CD4-positive, CD25-positive, alpha-beta regulatory T cell (primary cell): ENCODE data around the gene ARPP21. TPM values are rescaled to one million over a fixed set of nuclear protein-coding genes. Genes with fewer than 3 reads are reported as not detected.

Experiments used
- ATAC-seq, 2 donors: fragments of 150-1000 bp; cut with Tn5 transposase; one replicate each; pipeline ENCODE4 v1.10.0; 2021; ENCODE audit warnings: low read depth in 2 of 2, moderate number of reproducible peaks in 2 of 2, moderate library complexity in 1 of 2
- DNase-seq, 3 donors: peaks; one replicate each; pipeline versions ENCODE4 v3.0.0 to v3.0.0-alpha.2; 2012 to 2022; ENCODE audit warnings: mixed read lengths in 1 of 3
- H3K27ac ChIP-seq: one replicate; pipeline ENCODE4 v1.7.0; 2013; ENCODE audit warnings: mild to moderate bottlenecking, low read length; ENCODE audit not compliant: insufficient read depth, poor library complexity, severe bottlenecking
- H3K27me3 ChIP-seq: one replicate; pipeline ENCODE4 v1.7.0; 2013; ENCODE audit warnings: low read length; ENCODE audit not compliant: control insufficient read depth, insufficient read depth
- H3K36me3 ChIP-seq: one replicate; pipeline ENCODE4 v1.7.0; 2013; ENCODE audit warnings: mild to moderate bottlenecking, low read length, moderate library complexity; ENCODE audit not compliant: control insufficient read depth, insufficient read depth
- H3K4me1 ChIP-seq: 2 replicates; pipeline ENCODE4 v1.7.0; 2013; ENCODE audit warnings: mild to moderate bottlenecking, low read length; ENCODE audit not compliant: insufficient read depth, control insufficient read depth, poor library complexity, severe bottlenecking
- H3K4me3 ChIP-seq: one replicate; pipeline ENCODE4 v1.7.0; 2013; ENCODE audit warnings: low read depth, mild to moderate bottlenecking, low read length, moderate library complexity
- H3K9me3 ChIP-seq, 2 experiments: 1 replicate in 1 of 2; 2 replicates in 1 of 2; pipeline ENCODE4 v1.7.0; 2013; ENCODE audit warnings: low read length in 2 of 2, mild to moderate bottlenecking in 1 of 2, moderate library complexity in 1 of 2; ENCODE audit not compliant: control insufficient read depth in 2 of 2
- H3K27ac Mint-ChIP-seq, 3 donors: one replicate each; pipeline ENCODE4 v1.8.0; 2020 to 2022; ENCODE audit warnings: mild to moderate bottlenecking in 3 of 3, mixed read lengths in 3 of 3, moderate library complexity in 2 of 3
- H3K27me3 Mint-ChIP-seq: one replicate; pipeline ENCODE4 v1.8.0; 2022; ENCODE audit warnings: mild to moderate bottlenecking, mixed read lengths
- H3K36me3 Mint-ChIP-seq: one replicate; pipeline ENCODE4 v1.8.0; 2020; ENCODE audit warnings: mixed read lengths
- H3K4me1 Mint-ChIP-seq, 4 donors: one replicate each; pipeline ENCODE4 v1.8.0; 2020 to 2022; ENCODE audit warnings: mixed read lengths in 4 of 4, mild to moderate bottlenecking in 1 of 4
- H3K4me3 Mint-ChIP-seq, 4 donors: one replicate each; pipeline ENCODE4 v1.8.0; 2020 to 2022; ENCODE audit warnings: mild to moderate bottlenecking in 4 of 4, mixed read lengths in 4 of 4, moderate library complexity in 3 of 4
- H3K9me3 Mint-ChIP-seq, 7 donors: one replicate each; pipeline ENCODE4 v1.8.0; 2020 to 2022; ENCODE audit warnings: mixed read lengths in 7 of 7, mild to moderate bottlenecking in 3 of 7, moderate library complexity in 2 of 7
- polyA plus RNA-seq, 4 donors: library from polyadenylated mRNA; unstranded; fragments of 300-500 nt; fragmentation: Illumina TruSeq; gene quantifications; one replicate each; pipeline ENCODE4 v1.2.3, GENCODE V29; 2021
- total RNA-seq: library from RNA; stranded (reverse); gene quantifications from one replicate; pipeline ENCODE4 v1.2.3, GENCODE V29; 2022

The ARPP21 gene
- total and polyA plus RNA-seq, 5 donors from 2014 or later = not detected

GRCh38 chr3:35653347-35653746 is 14.0 kb downstream of the ARPP21 start:
- H3K9me3 Mint-ChIP-seq = peaks cover 0 to 9% (median 0%) of the 10 kb centered on the region in 7 donors
- Histone ChIP-seq H3K27ac (no peak overlapping the region), H3K4me1 (no peaks in the 10 kb centered on the region), H3K4me3 (no peak overlapping the region), H3K27me3 (no peaks in the 10 kb centered on the region), H3K9me3 (no peaks in the 10 kb centered on the region), H3K36me3 (no peaks in the 10 kb centered on the region)
- ATAC-seq (no peak), DNase-seq (no peak)
- no peak overlapping the region for H3K27ac Mint-ChIP-seq
- H3K36me3 Mint-ChIP-seq = no peaks in the 10 kb centered on the region
- no peaks in the 10 kb centered on the region for H3K4me1 Mint-ChIP-seq
- no peaks in the 10 kb centered on the region for H3K27me3 Mint-ChIP-seq
- no peak overlapping the region for H3K4me3 Mint-ChIP-seq

- Histone ChIP-seq H3K4me1 (no peaks in the 10 kb centered on the region), H3K27ac (no peak overlapping the region), H3K27me3 (no peaks in the 10 kb centered on the region), H3K9me3 (no peaks in the 10 kb centered on the region), H3K36me3 (no peaks in the 10 kb centered on the region), H3K4me3 (no peak overlapping the region)
- Mint-ChIP-seq H3K36me3 (no peaks in the 10 kb centered on the region), H3K9me3 (peaks cover 0 to 9% (median 1%) of the 10 kb centered on the region in 7 donors), H3K27me3 (no peaks in the 10 kb centered on the region), H3K4me1 (no peaks in the 10 kb centered on the region), H3K4me3 (no peak overlapping the region), H3K27ac (no peak overlapping the region)
- DNase-seq (no peak), ATAC-seq (no peak)
These were observed 15.2 kb downstream of the ARPP21 start for GRCh38 chr3:35654476-35654875.

- Mint-ChIP-seq H3K4me1 (no peaks in the 10 kb centered on the region), H3K9me3 (peaks cover 0 to 8% (median 1%) of the 10 kb centered on the region in 7 donors), H3K27ac (no peak overlapping the region), H3K27me3 (no peaks in the 10 kb centered on the region), H3K4me3 (no peak overlapping the region), H3K36me3 (no peaks in the 10 kb centered on the region)
- Histone ChIP-seq H3K9me3 (no peaks in the 10 kb centered on the region), H3K36me3 (no peaks in the 10 kb centered on the region), H3K27me3 (no peaks in the 10 kb centered on the region), H3K4me1 (no peaks in the 10 kb centered on the region), H3K27ac (no peak overlapping the region), H3K4me3 (no peak overlapping the region)
- ATAC-seq (no peak), DNase-seq (no peak)
These were observed 19.4 kb downstream of the ARPP21 start for GRCh38 chr3:35658686-35659085.

GRCh38 chr3:35659768-35660167 is 20.4 kb downstream of the ARPP21 start:
- Histone ChIP-seq H3K9me3 (no peaks in the 10 kb centered on the region), H3K36me3 (no peaks in the 10 kb centered on the region), H3K4me1 (no peaks in the 10 kb centered on the region), H3K27ac (no peak overlapping the region), H3K4me3 (no peak overlapping the region), H3K27me3 (no peaks in the 10 kb centered on the region)
- DNase-seq (no peak), ATAC-seq (no peak)
- H3K9me3 Mint-ChIP-seq = peaks cover 0 to 8% (median 1%) of the 10 kb centered on the region in 7 donors
- no peaks in the 10 kb centered on the region for H3K27me3 Mint-ChIP-seq
- H3K4me1 Mint-ChIP-seq = no peaks in the 10 kb centered on the region
- no peak overlapping the region for H3K4me3 Mint-ChIP-seq
- H3K27ac Mint-ChIP-seq = no peak overlapping the region
- H3K36me3 Mint-ChIP-seq = no peaks in the 10 kb centered on the region

GRCh38 chr3:35663471-35663870 is 24.1 kb downstream of the ARPP21 start:
- H3K27me3 Mint-ChIP-seq = no peaks in the 10 kb centered on the region

GRCh38 chr3:35664460-35664919 is 25.2 kb downstream of the ARPP21 start:
- ATAC-seq (no peak), DNase-seq (no peak)
- Histone ChIP-seq H3K27me3 (no peaks in the 10 kb centered on the region), H3K4me1 (no peaks in the 10 kb centered on the region), H3K27ac (no peak overlapping the region), H3K4me3 (no peak overlapping the region), H3K9me3 (no peaks in the 10 kb centered on the region), H3K36me3 (no peaks in the 10 kb centered on the region)
- Mint-ChIP-seq H3K9me3 (peaks cover 0 to 7% (median 1%) of the 10 kb centered on the region in 7 donors), H3K4me1 (no peaks in the 10 kb centered on the region), H3K27me3 (no peaks in the 10 kb centered on the region), H3K36me3 (no peaks in the 10 kb centered on the region), H3K27ac (no peak overlapping the region), H3K4me3 (no peak overlapping the region)

More at GRCh38 chr3:35663471-35663870, 24.1 kb downstream of the ARPP21 start:
- no peaks in the 10 kb centered on the region for H3K9me3 ChIP-seq
- DNase-seq (no peak), ATAC-seq (no peak)
- no peak overlapping the region for H3K4me3 ChIP-seq
- Mint-ChIP-seq H3K4me3 (no peak overlapping the region), H3K36me3 (no peaks in the 10 kb centered on the region), H3K9me3 (peaks cover 0 to 7% (median 2%) of the 10 kb centered on the region in 7 donors), H3K4me1 (no peaks in the 10 kb centered on the region), H3K27ac (no peak overlapping the region)
- no peaks in the 10 kb centered on the region for H3K4me1 ChIP-seq
- no peaks in the 10 kb centered on the region for H3K27me3 ChIP-seq
- no peaks in the 10 kb centered on the region for H3K36me3 ChIP-seq
- H3K27ac ChIP-seq = no peak overlapping the region

GRCh38 chr3:35665390-35666055 is 26.2 kb downstream of the ARPP21 start:
- Mint-ChIP-seq H3K27ac (no peak overlapping the region), H3K4me3 (no peak overlapping the region), H3K27me3 (no peaks in the 10 kb centered on the region), H3K36me3 (no peaks in the 10 kb centered on the region), H3K9me3 (peaks cover 0 to 7% (median 1%) of the 10 kb centered on the region in 7 donors), H3K4me1 (no peaks in the 10 kb centered on the region)
- no peaks in the 10 kb centered on the region for H3K9me3 ChIP-seq
- no peak overlapping the region for H3K27ac ChIP-seq
- H3K4me1 ChIP-seq = no peaks in the 10 kb centered on the region
- H3K27me3 ChIP-seq = no peaks in the 10 kb centered on the region
- no peaks in the 10 kb centered on the region for H3K36me3 ChIP-seq
- no peak overlapping the region for H3K4me3 ChIP-seq
- no peak for DNase-seq
- no peak for ATAC-seq

GRCh38 chr3:35666888-35667287 is 27.6 kb downstream of the ARPP21 start:
- no peaks in the 10 kb centered on the region for H3K4me1 ChIP-seq
- no peak overlapping the region for H3K27ac Mint-ChIP-seq
- no peak overlapping the region for H3K4me3 Mint-ChIP-seq
- no peaks in the 10 kb centered on the region for H3K4me1 Mint-ChIP-seq
- no peaks in the 10 kb centered on the region for H3K36me3 ChIP-seq
- H3K27me3 ChIP-seq = no peaks in the 10 kb centered on the region
- ATAC-seq (no peak), DNase-seq (no peak)
- no peaks in the 10 kb centered on the region for H3K9me3 ChIP-seq
- no peaks in the 10 kb centered on the region for H3K27me3 Mint-ChIP-seq
- no peak overlapping the region for H3K4me3 ChIP-seq
- H3K27ac ChIP-seq = no peak overlapping the region
- H3K36me3 Mint-ChIP-seq = no peaks in the 10 kb centered on the region
- H3K9me3 Mint-ChIP-seq = peaks cover 0 to 7% (median 1%) of the 10 kb centered on the region in 7 donors
